NCI-H2081 (cell line): Measurements from ENCODE around the gene RIMS3.
A peak's percentile ranks its signal among the peaks of the same experiment; 100 is the strongest.
"Not testable (repeated sequence)": the region's sequence is repeated elsewhere in the genome, so short reads cannot be mapped to it uniquely, and the experiment has no call there.

ENCODE experiments used
- DNase-seq, 2 experiments: peaks; one replicate each; lab custom pipeline; 2025; lab: John Stamatoyannopoulos, UW

RIMS3 gene

GRCh38 chr1:40630488-40631223 lies 34.8 kb downstream of the RIMS3 start:
- DNase-seq: peak; percentile 27

- not testable (repeated sequence) for DNase-seq
Observed at GRCh38 chr1:40629546-40629945, 35.9 kb downstream of the RIMS3 start.

GRCh38 chr1:40628903-40629292 lies 36.6 kb downstream of the RIMS3 start:
- DNase-seq: no peak

GRCh38 chr1:40627987-40628902 lies 37.2 kb downstream of the RIMS3 start:
- DNase-seq: no peak

- DNase-seq: no peak
Observed at GRCh38 chr1:40626383-40626770, 39.1 kb downstream of the RIMS3 start.

GRCh38 chr1:40625476-40626382 lies 39.8 kb downstream of the RIMS3 start:
- DNase-seq: no peak

GRCh38 chr1:40625076-40625475 lies 40.4 kb downstream of the RIMS3 start:
- DNase-seq: peak; percentile 42 to 58

GRCh38 chr1:40622936-40623629 lies 42.4 kb downstream of the RIMS3 start:
- no peak for DNase-seq

- DNase-seq: no peak
Observed at GRCh38 chr1:40621821-40622450, 43.5 kb downstream of the RIMS3 start.

- DNase-seq: no peak
Observed at GRCh38 chr1:40620586-40621210, 44.8 kb downstream of the RIMS3 start.

- DNase-seq: no peak
Observed at GRCh38 chr1:40620150-40620549, 45.3 kb downstream of the RIMS3 start.

GRCh38 chr1:40618108-40618507 lies 47.4 kb downstream of the RIMS3 start:
- no peak for DNase-seq

GRCh38 chr1:40612345-40612831 lies 53.1 kb downstream of the RIMS3 start:
- peak; percentile 82 to 86 for DNase-seq

GRCh38 chr1:40610156-40610555 lies 55.3 kb downstream of the RIMS3 start:
- DNase-seq: no peak

- no peak for DNase-seq
Observed at GRCh38 chr1:40607921-40608320, 57.6 kb downstream of the RIMS3 start.

GRCh38 chr1:40606978-40607377 lies 58.5 kb downstream of the RIMS3 start:
- no peak for DNase-seq

GRCh38 chr1:40606194-40606593 lies 59.3 kb downstream of the RIMS3 start:
- DNase-seq: no peak

- no peak for DNase-seq
Observed at GRCh38 chr1:40599926-40600325, 65.6 kb downstream of the RIMS3 start.

GRCh38 chr1:40595623-40596022 lies 69.9 kb downstream of the RIMS3 start:
- DNase-seq: no peak

- no peak for DNase-seq
Observed at GRCh38 chr1:40594187-40594531, 71.3 kb downstream of the RIMS3 start.
